Occipital lobe (tissue), 3 donors: ENCODE measurements around the gene POLN. TPM values are rescaled to one million over a fixed set of nuclear protein-coding genes. Genes with fewer than 3 reads are reported as not detected.
"Not testable (repeated sequence)": the region's sequence is repeated elsewhere in the genome, so short reads cannot be mapped to it uniquely, and the experiment has no call there.

Experiments used
- DNase-seq: peaks from one replicate; lab custom pipeline; 2025; lab: John Stamatoyannopoulos, UW
- small RNA-seq: library from RNA; depleted of rRNA; stranded (forward); fragments of <200 nt; gene quantifications from one replicate; pipeline ENCODE3, GENCODE V24; 2014
- total RNA-seq: library from RNA; depleted of rRNA; stranded (reverse); fragments of >200 nt; gene quantifications from one replicate; pipeline ENCODE4 v1.2.3, GENCODE V29; 2014

POLN gene
- total RNA-seq, 1 donor from 2014 or later, result 7.8 TPM

DNA sequence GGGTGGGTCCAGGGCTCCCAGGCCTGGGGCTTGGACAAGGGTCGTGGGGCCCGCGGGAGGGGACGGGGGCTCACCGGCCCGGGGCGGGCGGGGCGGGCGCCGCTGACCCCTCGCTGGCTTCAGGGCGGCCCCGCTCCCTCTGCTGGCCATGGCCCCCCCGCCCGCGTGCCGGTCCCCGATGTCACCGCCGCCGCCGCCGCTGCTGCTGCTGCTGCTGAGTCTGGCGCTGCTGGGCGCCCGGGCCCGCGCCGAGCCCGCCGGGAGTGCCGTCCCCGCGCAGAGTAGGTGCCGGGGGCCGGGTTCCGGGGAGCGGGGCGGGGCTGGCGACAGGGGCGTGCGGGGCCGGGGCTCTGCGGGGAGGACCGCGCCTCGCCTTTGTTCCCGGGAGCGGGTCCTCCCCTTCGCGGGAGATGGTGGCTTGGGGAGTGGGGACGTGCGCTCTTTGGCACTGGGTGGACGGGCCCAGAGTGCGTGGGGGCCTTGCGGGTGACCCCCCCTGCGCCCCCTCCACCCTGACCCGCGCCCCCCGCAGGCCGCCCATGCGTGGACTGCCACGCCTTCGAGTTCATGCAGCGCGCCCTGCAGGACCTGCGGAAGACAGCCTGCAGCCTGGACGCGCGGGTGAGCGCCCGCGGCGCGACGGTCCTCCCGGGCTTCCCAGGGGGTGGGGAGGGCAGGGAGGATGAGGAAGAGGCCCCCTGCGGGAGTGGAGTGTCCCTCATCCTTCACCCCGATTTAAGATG lies 199.5 kb downstream of the POLN start:
- DNase-seq, result no peak

GRCh38 chr4:2041239-2042130 lies 200.4 kb downstream of the POLN start:
- peak; percentile 80 for DNase-seq

DNA sequence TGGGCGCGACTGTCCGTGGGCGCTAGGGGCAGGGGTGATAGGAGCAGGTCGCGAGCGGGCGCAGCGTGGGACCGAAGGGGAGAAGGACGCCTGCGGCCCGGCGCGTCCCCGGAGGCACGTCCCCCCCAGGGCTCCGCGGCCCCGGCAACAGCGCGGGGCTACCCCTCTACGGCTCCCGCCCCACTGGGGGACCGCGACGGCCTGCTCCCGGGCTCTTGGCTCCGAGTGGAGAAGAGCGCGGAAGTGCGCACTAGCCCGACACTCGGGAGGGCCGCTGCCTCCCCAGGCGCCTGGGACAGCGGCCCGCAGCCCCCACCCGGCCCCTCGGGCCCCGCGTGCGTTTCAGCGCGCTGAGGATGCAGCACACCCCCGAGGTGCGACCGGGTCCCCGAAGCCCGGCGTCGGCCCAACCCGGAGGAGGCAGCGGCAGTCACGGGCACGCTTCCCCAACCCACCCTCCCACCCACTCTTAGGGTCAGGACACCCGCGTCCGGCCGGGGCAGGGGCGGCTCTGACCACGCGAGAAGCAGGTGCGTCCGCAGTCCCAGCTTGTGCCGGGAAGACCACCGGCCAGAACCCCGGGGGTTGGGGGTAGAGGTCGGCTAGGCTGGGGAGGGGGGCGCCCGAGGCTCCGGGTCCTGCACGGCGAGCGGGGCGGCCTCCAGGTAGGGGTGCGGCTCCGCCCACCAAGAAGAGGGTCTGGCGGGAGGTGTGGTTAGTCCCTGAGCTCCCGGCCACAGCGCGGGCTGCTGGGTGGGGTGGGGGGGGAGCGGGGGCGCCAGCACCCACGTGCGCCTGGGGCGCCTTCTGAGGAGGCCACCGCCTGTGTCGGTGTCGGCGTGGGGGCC lies 201.3 kb downstream of the POLN start:
- no peak for DNase-seq

- DNase-seq, result no peak
Observed at GRCh38 chr4:2036866-2037265, 205.1 kb downstream of the POLN start.

GRCh38 chr4:2036327-2036726 lies 205.6 kb downstream of the POLN start:
- no peak for DNase-seq

DNA sequence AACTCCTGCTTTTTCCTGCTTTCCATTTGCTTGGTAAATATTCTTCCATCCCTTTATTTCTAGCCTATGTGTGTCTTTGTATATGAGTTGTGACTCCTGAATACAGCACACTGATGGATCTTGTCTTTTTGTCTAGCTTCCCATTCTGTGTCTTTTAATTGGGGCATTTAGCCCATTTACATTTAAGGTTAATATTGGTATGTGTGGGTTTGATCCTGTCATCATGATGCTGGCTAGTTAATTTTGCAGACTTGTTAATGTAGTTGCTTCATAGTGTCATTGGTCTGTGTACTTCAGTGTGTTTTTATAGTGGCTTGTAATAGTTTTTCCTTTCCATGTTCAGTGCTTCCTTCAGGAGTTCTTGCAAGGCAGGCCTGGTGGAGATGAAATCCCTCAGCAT lies 210.8 kb downstream of the POLN start:
- not testable (repeated sequence) for DNase-seq

GRCh38 chr4:2027120-2027519 lies 214.8 kb downstream of the POLN start:
- not testable (repeated sequence) for DNase-seq

DNA sequence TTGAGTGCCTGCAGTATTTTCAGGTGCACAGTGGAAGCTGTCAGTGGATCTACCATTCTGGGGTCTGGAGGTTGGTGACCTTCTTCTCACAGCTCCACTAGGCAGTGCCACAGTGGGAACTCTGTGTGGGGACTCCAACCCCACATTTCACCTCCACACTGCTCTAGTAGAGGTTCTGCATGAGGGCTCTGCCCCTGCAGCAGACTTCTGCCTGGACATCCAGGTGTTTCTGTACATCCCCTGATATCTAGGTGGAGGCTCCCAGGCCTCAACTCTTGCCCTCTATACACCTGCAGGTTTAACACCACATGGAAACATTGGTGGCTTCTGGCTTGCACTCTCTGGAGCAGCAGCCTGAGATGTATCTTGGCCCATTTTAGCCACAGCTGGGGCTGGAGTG lies 216.1 kb downstream of the POLN start:
- no peak for DNase-seq

GRCh38 chr4:2024683-2025082 lies 217.2 kb downstream of the POLN start:
- no peak for DNase-seq

Small RNAs within 50 kb of the gene (small RNA-seq; reads per million reads assigned to genes)
- not detected for gene COX6B1P5

Other genes starting within 250 kb of the POLN start
- gene NELFA, start 233.1 kb downstream of the POLN start, total RNA-seq, result 19.0 TPM
- gene NAT8L, start 182.8 kb downstream of the POLN start, total RNA-seq, result 11.4 TPM
- gene HAUS3, start within 50 bp of the POLN start, total RNA-seq, result 37.4 TPM
- 19.7 TPM for gene MXD4, start 20.0 kb upstream of the POLN start, total RNA-seq
- gene ZFYVE28, start 176.5 kb upstream of the POLN start, total RNA-seq, result 3.7 TPM
- not detected for gene CFAP99, start 176.8 kb upstream of the POLN start, total RNA-seq
- 29.6 TPM for gene RNF4, start 227.0 kb upstream of the POLN start, total RNA-seq